Measurements from ENCODE around the gene VRK1. TPM values are rescaled to one million over a fixed set of nuclear protein-coding genes. Genes with fewer than 3 reads are reported as not detected.

VRK1 gene
- total RNA-seq, 4 donors from 2014 or later = 13.7 to 17.9 (median 13.8) TPM; not detected in 1

- Histone ChIP-seq H3K27me3 (peaks cover 6% of the 10 kb centered on the region), H3K9me3 (no peaks in the 10 kb centered on the region), H3K4me3 (no peak overlapping the region), H3K4me1 (no peaks in the 10 kb centered on the region), H3K27ac (no peak overlapping the region), H3K36me3 (no peaks in the 10 kb centered on the region)
- DNase-seq = no peak
- WGBS, 2 donors (ENCODE audit: low coverage in 1 of 2) = 69 to 79% methylated on average over 7 to 10 of the region's 10 CpGs
- intact Hi-C loops (cut with DNase I; ENCODE audit: low total_unique reads) (no loop called here), in situ Hi-C loops (cut with MboI; ENCODE audit: low pct_ligation_motif_present in 1 of 4, low pct_unique_long_range_greater_than_20kb in 1 of 4, low sequenced_read_pairs in 3 of 4) (no loop called here)
- TF ChIP-seq EP300 (IDR thresholded peaks at IDR 0.05; ENCODE audit: low read depth) (no peak), CTCF (IDR thresholded peaks at IDR 0.05) (no peak), POLR2A (IDR thresholded peaks at IDR 0.05) (no peak), POLR2AphosphoS5 (IDR thresholded peaks at IDR 0.05) (no peak)
Measured at GRCh38 chr14:96783043-96783914, 13.9 kb upstream of the VRK1 start.

- no peak overlapping the region for H3K4me3 ChIP-seq
- in situ Hi-C loops (cut with MboI; ENCODE audit: low pct_ligation_motif_present in 1 of 4, low pct_unique_long_range_greater_than_20kb in 1 of 4, low sequenced_read_pairs in 3 of 4) (no loop called here), intact Hi-C loops (cut with DNase I; ENCODE audit: low total_unique reads) (no loop called here)
- TF ChIP-seq CTCF (IDR thresholded peaks at IDR 0.05) = no peak
- TF ChIP-seq POLR2A (IDR thresholded peaks at IDR 0.05) = no peak
- TF ChIP-seq POLR2AphosphoS5 (IDR thresholded peaks at IDR 0.05) = no peak
- no peak for TF ChIP-seq EP300 (IDR thresholded peaks at IDR 0.05; ENCODE audit: low read depth)
- no peaks in the 10 kb centered on the region for H3K36me3 ChIP-seq
- no peak for DNase-seq
- no peaks in the 10 kb centered on the region for H3K9me3 ChIP-seq
- no peak overlapping the region for H3K27ac ChIP-seq
- peaks cover 6% of the 10 kb centered on the region for H3K27me3 ChIP-seq
- no peaks in the 10 kb centered on the region for H3K4me1 ChIP-seq
- WGBS, 2 donors (ENCODE audit: low coverage in 1 of 2) = 39 to 54% methylated on average over 2 to 4 of the region's 4 CpGs
Measured at GRCh38 chr14:96783915-96784224, 13.3 kb upstream of the VRK1 start.

- no peaks in the 10 kb centered on the region for H3K4me1 ChIP-seq
- H3K36me3 ChIP-seq = no peaks in the 10 kb centered on the region
- H3K27me3 ChIP-seq = no peaks in the 10 kb centered on the region
- no peak overlapping the region for H3K4me3 ChIP-seq
- no peaks in the 10 kb centered on the region for H3K9me3 ChIP-seq
- H3K27ac ChIP-seq = no peak overlapping the region
- TF ChIP-seq EP300 (IDR thresholded peaks at IDR 0.05; ENCODE audit: low read depth) (no peak), POLR2AphosphoS5 (IDR thresholded peaks at IDR 0.05) (no peak), POLR2A (IDR thresholded peaks at IDR 0.05) (no peak), CTCF (IDR thresholded peaks at IDR 0.05) (no peak)
- WGBS, 2 donors (ENCODE audit: low coverage in 1 of 2) = 0 to 38% methylated on average over 1 to 3 of the region's 3 CpGs
- in situ Hi-C loops (cut with MboI; ENCODE audit: low pct_ligation_motif_present in 1 of 4, low pct_unique_long_range_greater_than_20kb in 1 of 4, low sequenced_read_pairs in 3 of 4) = no loop called here
- intact Hi-C loops (cut with DNase I; ENCODE audit: low total_unique reads) = no loop called here
- no peak for DNase-seq
Measured at GRCh38 chr14:96790186-96790585, 7.0 kb upstream of the VRK1 start.

- Histone ChIP-seq H3K27me3 (no peaks in the 10 kb centered on the region), H3K4me1 (no peaks in the 10 kb centered on the region), H3K27ac (no peak overlapping the region), H3K4me3 (no peak overlapping the region), H3K9me3 (no peaks in the 10 kb centered on the region), H3K36me3 (no peaks in the 10 kb centered on the region)
- intact Hi-C loops (cut with DNase I; ENCODE audit: low total_unique reads) = no loop called here
- no peak for DNase-seq
- 60 to 77% methylated on average over 1 of the region's 1 CpG for WGBS, 2 donors (ENCODE audit: low coverage in 1 of 2)
- in situ Hi-C loops (cut with MboI; ENCODE audit: low pct_ligation_motif_present in 1 of 4, low pct_unique_long_range_greater_than_20kb in 1 of 4, low sequenced_read_pairs in 3 of 4) = no loop called here
- no peak for TF ChIP-seq POLR2A (IDR thresholded peaks at IDR 0.05)
- TF ChIP-seq EP300 (IDR thresholded peaks at IDR 0.05; ENCODE audit: low read depth) = no peak
- TF ChIP-seq CTCF (IDR thresholded peaks at IDR 0.05) = no peak
- TF ChIP-seq POLR2AphosphoS5 (IDR thresholded peaks at IDR 0.05) = no peak
Measured at GRCh38 chr14:96790706-96791105, 6.5 kb upstream of the VRK1 start.

All from transverse colon (tissue), 4 donors.